HG02623 (cell line): ENCODE data around the gene CBLN3.

Experiments
- ATAC-seq: cut with Tn5 transposase; IDR thresholded peaks from one replicate; pipeline ENCODE4 v1.9.1; 2021; ENCODE audit warnings: moderate library complexity; ENCODE audit not compliant: unreplicated experiment

CBLN3 gene

GRCh38 chr14:24426912-24427536 is 2.4 kb downstream of the CBLN3 start:
- ATAC-seq: no peak

- no peak for ATAC-seq
Observed at GRCh38 chr14:24426150-24426911, 3.1 kb downstream of the CBLN3 start.

GRCh38 chr14:24425704-24426103 is 3.8 kb downstream of the CBLN3 start:
- no peak for ATAC-seq

GRCh38 chr14:24422694-24423601 is 6.5 kb downstream of the CBLN3 start:
- no peak for ATAC-seq

- no peak for ATAC-seq
Observed at GRCh38 chr14:24422261-24422660, 7.2 kb downstream of the CBLN3 start.

GRCh38 chr14:24418492-24418873 is 11.0 kb downstream of the CBLN3 start:
- ATAC-seq: no peak

- ATAC-seq: no peak
Observed at GRCh38 chr14:24417832-24418491, 11.5 kb downstream of the CBLN3 start.

- ATAC-seq: no peak
Observed at GRCh38 chr14:24416932-24417619, 12.4 kb downstream of the CBLN3 start.

GRCh38 chr14:24416254-24416931 is 13.1 kb downstream of the CBLN3 start:
- ATAC-seq: no peak

GRCh38 chr14:24415421-24416253 is 13.8 kb downstream of the CBLN3 start:
- no peak for ATAC-seq

GRCh38 chr14:24414732-24415420 is 14.6 kb downstream of the CBLN3 start:
- ATAC-seq: no peak

GRCh38 chr14:24414077-24414476 is 15.4 kb downstream of the CBLN3 start:
- ATAC-seq: no peak

- no peak for ATAC-seq
Observed at GRCh38 chr14:24411443-24412389, 17.8 kb downstream of the CBLN3 start.

GRCh38 chr14:24409956-24410355 is 19.5 kb downstream of the CBLN3 start:
- ATAC-seq: no peak

- no peak for ATAC-seq
Observed at GRCh38 chr14:24409192-24409591, 20.3 kb downstream of the CBLN3 start.

- no peak for ATAC-seq
Observed at GRCh38 chr14:24408764-24409163, 20.7 kb downstream of the CBLN3 start.

GRCh38 chr14:24407608-24408325 is 21.7 kb downstream of the CBLN3 start:
- no peak for ATAC-seq
